ENCODE measurements around the gene HERC3.

DNA sequence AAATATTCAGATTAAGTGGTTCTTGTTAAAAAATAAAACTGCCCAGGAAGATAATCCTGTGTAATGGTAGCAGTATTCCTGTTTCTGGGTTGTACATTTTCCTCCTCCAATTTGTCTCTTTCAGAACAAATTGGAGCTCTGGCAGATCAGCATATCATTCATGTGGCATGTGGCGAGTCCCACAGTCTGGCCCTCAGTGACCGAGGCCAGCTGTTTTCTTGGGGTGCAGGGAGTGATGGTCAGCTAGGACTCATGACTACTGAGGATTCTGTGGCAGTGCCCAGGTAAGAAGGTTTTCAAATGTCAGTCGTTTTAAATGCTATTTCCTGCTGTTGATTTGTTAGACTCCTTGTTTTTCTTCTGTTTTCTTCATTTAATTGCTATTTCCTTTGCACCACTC lies 57.4 kb downstream of the HERC3 start:
- TF ChIP-seq POLR2A (IDR thresholded peaks at IDR 0.05): no peak
- TF ChIP-seq, protein P1, sequence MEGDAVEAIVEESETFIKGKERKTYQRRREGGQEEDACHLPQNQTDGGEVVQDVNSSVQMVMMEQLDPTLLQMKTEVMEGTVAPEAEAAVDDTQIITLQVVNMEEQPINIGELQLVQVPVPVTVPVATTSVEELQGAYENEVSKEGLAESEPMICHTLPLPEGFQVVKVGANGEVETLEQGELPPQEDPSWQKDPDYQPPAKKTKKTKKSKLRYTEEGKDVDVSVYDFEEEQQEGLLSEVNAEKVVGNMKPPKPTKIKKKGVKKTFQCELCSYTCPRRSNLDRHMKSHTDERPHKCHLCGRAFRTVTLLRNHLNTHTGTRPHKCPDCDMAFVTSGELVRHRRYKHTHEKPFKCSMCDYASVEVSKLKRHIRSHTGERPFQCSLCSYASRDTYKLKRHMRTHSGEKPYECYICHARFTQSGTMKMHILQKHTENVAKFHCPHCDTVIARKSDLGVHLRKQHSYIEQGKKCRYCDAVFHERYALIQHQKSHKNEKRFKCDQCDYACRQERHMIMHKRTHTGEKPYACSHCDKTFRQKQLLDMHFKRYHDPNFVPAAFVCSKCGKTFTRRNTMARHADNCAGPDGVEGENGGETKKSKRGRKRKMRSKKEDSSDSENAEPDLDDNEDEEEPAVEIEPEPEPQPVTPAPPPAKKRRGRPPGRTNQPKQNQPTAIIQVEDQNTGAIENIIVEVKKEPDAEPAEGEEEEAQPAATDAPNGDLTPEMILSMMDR (IDR thresholded peaks at IDR 0.05): no peak
